UCSD-AML1 (cell line): ENCODE data around the gene CDK10.
"Not testable (repeated sequence)": the region's sequence is repeated elsewhere in the genome, so short reads cannot be mapped to it uniquely, and the experiment has no call there.

Experiments used
- DNase-seq: peaks from one replicate; lab custom pipeline; 2025; ENCODE audit not compliant: unreplicated experiment; lab: John Stamatoyannopoulos, UW

CDK10 gene

GRCh38 chr16:89667000-89667399, 19.5 kb upstream of the CDK10 start:
- DNase-seq = peak; percentile 23

- no peak for DNase-seq
Measured at GRCh38 chr16:89667633-89668032, 18.9 kb upstream of the CDK10 start.

GRCh38 chr16:89668790-89669158, 17.7 kb upstream of the CDK10 start:
- DNase-seq = no peak

DNA sequence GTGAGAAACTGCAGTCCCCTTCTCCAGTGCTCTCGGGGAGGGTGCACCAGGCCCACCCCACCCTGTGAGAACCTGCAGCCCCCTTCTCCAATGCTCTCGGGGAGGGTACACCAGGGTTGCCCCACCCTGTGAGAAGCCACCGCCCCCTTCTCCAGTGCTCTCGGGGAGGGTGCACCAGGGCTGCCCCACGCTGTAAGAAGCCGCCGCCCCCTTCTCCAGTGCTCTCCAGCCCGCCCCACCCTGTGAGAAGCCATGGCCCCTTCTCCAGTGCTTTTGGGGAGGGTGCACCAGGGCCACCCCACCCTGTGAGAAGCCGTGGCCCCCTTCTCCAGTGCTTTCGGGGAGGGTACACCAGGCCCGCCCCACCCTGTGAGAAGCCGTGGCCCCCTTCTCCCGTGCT, 16.7 kb upstream of the CDK10 start:
- no peak for DNase-seq

DNA sequence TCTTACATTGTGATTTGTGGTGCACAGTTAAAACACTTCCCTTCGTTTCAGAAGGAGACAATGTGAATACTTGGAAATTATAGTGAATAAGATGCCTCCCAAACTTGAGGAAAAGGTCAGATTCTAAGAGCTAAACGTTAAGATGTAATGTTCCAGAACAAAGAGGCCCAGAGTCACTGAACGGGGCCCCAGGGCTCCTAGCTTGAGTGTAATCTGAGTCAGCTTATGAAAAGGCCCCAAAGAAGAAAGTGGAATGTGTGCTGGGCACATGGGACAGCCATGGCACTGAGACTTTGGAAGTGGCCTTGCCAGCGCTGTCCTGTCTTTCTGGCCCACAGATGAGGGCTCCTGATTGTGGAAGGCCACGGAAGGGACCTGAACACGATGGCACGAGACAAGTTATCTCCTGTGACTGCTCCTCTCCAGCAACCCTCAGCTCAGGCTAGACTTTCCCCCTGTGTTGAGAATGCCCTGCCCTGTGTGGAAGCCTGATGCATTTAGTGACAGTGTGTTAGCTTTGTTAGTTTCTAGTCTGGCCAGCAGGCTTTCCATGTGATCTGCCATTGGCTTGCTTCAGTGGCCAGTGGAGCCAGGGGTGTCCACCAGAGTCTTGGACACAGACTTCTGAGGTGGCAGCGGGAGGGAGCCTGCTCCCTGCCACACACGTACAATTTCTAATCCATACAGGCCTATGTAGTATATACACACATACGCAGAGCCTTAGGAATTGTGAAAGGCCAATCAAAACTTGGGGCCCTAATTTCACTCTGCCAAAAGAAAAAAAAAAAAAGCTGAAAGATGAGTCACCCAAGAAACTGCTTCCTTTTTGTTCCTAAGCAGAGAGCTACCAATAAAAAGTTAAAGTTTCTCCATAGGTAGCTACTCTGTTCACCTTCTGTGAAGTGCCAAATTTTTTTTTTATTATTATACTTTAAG, 15.7 kb upstream of the CDK10 start:
- no peak for DNase-seq

DNA sequence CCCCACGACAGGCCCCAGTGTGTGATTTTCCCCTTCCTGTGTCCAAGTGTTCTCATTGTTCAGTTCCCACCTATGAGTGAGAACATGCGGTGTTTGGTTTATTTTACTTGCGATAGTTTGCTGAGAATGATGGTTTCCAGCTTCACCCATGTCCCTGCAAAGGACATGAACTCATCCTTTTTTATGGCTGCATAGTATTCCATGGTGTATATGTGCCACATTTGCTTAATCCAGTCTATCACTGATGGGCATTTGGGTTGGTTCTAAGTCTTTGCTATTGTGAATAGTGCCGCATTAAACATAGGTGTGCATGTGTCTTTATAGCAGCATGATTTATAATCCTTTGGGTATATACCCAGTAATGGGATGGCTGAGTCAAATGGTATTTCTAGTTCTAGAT, 14.9 kb upstream of the CDK10 start:
- not testable (repeated sequence) for DNase-seq

DNA sequence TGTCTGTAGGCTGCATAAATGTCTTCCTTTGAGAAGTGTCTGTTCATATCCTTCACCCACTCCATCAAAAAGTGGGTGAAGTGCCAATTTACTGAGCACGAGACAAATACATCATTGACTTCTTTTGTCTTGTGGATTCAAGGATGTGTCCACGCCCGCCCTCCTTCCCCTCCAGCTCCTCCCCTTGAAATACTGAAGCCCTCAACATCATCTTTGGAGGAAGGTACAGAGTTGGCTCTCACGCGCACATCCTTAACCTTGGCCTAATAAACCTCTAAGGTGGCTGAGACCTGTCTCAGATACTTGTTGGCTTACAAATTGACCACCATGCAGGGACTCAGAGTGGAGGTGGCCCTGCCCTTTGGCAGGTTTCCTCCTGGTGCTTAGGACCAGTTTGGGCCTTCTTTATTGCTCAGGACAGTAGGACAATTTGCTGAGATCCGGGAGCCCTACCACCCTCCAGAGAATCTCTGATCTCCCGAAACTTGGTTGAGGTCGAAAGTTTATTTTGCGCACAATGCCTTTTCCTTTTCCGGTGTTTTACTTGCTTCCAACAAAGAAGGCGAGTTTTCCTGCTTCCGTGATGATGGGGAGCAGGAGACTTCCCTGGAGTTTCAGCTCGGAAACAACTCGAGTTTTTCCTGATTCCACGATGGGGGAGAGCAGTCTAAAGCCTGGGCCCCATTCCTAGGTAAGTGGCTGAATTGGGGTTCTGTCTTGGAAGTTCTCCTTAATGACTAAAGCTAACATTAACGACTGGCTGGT, 14.1 kb upstream of the CDK10 start:
- DNase-seq = no peak

DNA sequence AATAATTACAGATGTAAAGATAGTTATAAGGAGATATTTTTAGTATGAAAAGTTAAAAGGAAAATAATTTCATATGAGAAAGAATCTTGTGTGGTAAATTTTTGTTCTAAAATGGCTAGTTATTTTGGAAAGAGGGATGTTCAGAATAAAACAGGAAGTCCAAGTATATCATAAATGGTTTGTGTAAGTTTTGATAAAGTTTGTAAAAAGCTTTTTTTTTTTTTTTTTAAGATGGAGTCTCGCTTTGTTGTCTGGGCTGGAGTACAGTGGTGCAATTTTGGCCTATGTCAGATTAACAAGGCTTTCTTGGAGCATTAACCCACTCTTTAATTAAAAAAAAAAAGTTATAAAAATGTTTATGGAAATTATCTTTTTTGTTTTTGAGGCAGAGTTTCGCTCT, 8.2 kb upstream of the CDK10 start:
- DNase-seq = no peak

- no peak for DNase-seq
Measured at GRCh38 chr16:89685916-89686315, 573 bp upstream of the CDK10 start.

GRCh38 chr16:89687092-89687940, 827 bp downstream of the CDK10 start:
- no peak for DNase-seq

DNA sequence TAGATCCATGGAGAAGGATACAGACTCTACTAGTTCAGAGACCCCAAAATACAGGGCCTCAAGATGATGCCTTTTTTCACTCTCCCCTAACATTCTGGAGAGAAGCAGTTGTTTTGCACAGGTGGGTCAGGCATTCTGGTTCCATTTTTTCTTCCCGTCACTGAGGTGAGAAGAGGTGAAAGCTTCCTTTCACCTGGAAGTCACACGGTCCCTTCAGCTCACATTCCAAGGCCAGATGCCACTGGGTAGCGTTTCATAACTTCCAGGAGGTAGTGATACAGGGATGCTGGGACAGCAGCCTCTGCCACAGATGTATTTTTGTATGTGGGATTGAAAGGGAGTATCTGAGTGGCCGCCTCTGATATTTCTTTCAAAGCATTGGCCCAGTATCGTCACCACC, 1.9 kb downstream of the CDK10 start:
- DNase-seq = no peak

- no peak for DNase-seq
Measured at GRCh38 chr16:89689142-89689541, 2.7 kb downstream of the CDK10 start.

- not testable (repeated sequence) for DNase-seq
Measured at GRCh38 chr16:89689621-89690020, 3.1 kb downstream of the CDK10 start.

- no peak for DNase-seq
Measured at GRCh38 chr16:89690392-89690901, 4.0 kb downstream of the CDK10 start.

DNA sequence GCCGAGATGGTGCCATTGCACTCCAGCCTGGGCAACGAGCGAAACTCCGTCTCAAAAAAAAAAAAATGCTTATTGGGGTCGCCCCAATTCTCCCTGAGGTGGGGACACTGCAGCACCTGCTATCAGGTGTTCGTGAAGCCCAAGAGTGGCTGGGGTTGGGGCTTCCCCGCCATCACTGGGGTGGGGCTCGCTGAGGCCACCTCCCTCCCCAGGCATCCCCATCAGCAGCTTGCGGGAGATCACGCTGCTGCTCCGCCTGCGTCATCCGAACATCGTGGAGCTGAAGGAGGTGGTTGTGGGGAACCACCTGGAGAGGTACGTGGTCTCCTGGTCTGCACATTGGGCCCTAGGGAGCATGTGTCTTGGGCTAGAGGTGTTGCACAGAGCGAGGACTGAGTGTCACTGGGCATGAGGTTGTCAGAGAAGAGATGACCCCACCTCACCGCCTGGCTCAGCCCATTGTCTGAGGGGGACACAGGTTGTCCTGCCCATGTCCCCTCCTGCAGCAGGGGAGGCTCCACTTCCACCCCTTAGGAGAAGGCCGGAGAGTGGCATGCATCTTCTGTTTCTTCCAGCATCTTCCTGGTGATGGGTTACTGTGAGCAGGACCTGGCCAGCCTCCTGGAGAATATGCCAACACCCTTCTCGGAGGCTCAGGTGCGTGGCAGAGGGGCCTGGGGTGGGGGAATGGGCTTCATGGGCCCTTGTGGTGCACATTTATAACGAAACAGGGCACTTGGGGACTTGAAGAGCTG, 4.9 kb downstream of the CDK10 start:
- DNase-seq = no peak

DNA sequence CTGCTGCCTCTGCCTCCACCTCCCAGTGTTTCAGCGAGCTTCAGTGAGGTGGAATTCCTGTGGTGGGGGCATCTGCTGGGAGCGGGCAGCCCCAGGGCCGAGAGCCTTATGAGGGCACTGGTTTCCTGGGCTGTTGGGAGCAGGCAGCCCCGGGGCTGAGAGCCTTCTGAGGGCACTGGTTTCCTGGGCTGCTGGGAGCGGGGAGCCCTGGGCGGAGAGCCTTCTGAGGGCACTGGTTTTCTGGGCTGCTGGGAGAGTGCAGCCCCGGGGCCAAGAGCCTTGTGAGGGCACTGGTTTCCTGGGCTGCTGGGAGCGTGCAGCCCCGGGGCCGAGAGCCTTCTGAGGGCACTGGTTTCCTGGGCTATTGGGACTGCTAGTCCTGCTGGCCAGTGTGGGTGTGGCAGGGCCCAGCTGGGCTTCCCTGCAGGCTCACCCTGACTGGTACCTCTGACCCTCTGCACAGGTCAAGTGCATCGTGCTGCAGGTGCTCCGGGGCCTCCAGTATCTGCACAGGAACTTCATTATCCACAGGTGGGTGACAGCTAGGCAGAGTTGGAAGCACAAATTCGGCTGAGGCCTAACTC, 5.6 kb downstream of the CDK10 start:
- DNase-seq = no peak

DNA sequence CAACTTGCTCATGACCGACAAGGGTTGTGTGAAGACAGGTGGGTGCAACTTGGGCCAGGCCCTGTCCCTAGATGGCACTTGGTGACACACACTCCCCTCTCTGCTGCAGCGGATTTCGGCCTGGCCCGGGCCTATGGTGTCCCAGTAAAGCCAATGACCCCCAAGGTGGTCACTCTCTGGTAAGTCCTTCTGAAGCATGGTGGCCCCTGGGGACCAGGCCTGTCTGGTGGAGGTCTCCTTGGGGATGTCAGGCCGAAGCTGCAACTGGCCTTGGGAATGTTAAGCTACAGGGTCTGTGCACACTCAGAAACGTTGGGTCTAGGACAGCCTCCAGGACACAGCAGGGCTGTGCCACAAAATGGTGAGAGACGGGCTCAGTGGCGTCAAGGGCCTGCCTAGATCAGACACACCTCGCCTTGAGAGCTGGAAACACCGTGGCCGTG, 6.8 kb downstream of the CDK10 start:
- DNase-seq = no peak

- DNase-seq = no peak
Measured at GRCh38 chr16:89693931-89694783, 7.7 kb downstream of the CDK10 start.

DNA sequence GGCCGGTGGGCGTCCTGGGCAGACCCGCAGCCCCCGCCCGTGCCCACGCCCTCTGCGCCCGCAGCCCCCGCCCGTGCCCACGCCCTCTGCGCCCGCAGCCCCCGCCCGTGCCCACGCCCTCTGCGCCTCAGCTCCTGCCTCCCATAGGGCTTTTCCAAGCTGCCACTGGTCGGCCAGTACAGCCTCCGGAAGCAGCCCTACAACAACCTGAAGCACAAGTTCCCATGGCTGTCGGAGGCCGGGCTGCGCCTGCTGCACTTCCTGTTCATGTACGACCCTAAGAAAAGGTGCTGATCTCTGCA, 8.2 kb downstream of the CDK10 start:
- not testable (repeated sequence) for DNase-seq
